ENCODE measurements around the gene ABL1.
A peak's percentile ranks its signal among the peaks of the same experiment; 100 is the strongest.

The ABL1 gene

GRCh38 chr9:130825351-130825651 is 9.8 kb upstream of the ABL1 start:
- DNase-seq (ENCODE audit: extremely low spot score) = no peak
- CTCF ChIA-PET = interaction anchor here (0.8 to 1.2 kb wide), 3 partner anchors 10 to 57 kb away, joined by 3 read pairs; no protein-coding TSS in a partner anchor
- POLR2A ChIA-PET = interaction anchor here (0.6 to 0.9 kb wide), 3 partner anchors 9 to 119 kb away, joined by 3 to 5 read pairs (median 3); no protein-coding TSS in a partner anchor
- TF ChIP-seq ARNT (IDR thresholded peaks at IDR 0.05) (no peak), PKNOX1 (IDR thresholded peaks at IDR 0.05) (peak; percentile 63)

GRCh38 chr9:130825809-130826208 is 9.2 kb upstream of the ABL1 start:
- ChIA-PET POLR2A (no interaction called here), CTCF (no interaction called here)
- DNase-seq (ENCODE audit: extremely low spot score) = no peak
- TF ChIP-seq FOXM1 (IDR thresholded peaks at IDR 0.05; ENCODE audit: borderline replicate concordance) = no peak
- TF ChIP-seq ZNF384 (IDR thresholded peaks at IDR 0.05) = no peak
- no peak for TF ChIP-seq FOXK2 (IDR thresholded peaks at IDR 0.05)
- TF ChIP-seq ELF4 (IDR thresholded peaks at IDR 0.05) = no peak
- TF ChIP-seq NFRKB (IDR thresholded peaks at IDR 0.05) = no peak
- no peak for TF ChIP-seq SUZ12 (IDR thresholded peaks at IDR 0.05)
- TF ChIP-seq ARNT (IDR thresholded peaks at IDR 0.05) = no peak
- no peak for TF ChIP-seq FOXA1 (IDR thresholded peaks at IDR 0.05)
- TF ChIP-seq BHLHE40 (IDR thresholded peaks at IDR 0.05; ENCODE audit: borderline replicate concordance) = no peak
- TF ChIP-seq PKNOX1 (IDR thresholded peaks at IDR 0.05) = no peak
- no peak for TF ChIP-seq HDGF (IDR thresholded peaks at IDR 0.05; ENCODE audit: borderline replicate concordance)
- no peak for TF ChIP-seq CTBP1 (IDR thresholded peaks at IDR 0.05; ENCODE audit: borderline replicate concordance)
- TF ChIP-seq LEF1 (IDR thresholded peaks at IDR 0.05; ENCODE audit: borderline replicate concordance) = no peak

GRCh38 chr9:130829762-130830161 is 5.3 kb upstream of the ABL1 start:
- DNase-seq (ENCODE audit: extremely low spot score) = no peak
- POLR2A ChIA-PET = no interaction called here
- TF ChIP-seq L3MBTL2 (conservative IDR thresholded peaks at IDR 0.05) = no peak
- no peak for TF ChIP-seq FOXA1 (IDR thresholded peaks at IDR 0.05)
- TF ChIP-seq ELF4 (IDR thresholded peaks at IDR 0.05) = no peak
- no peak for TF ChIP-seq CTBP1 (IDR thresholded peaks at IDR 0.05; ENCODE audit: borderline replicate concordance)
- CTCF ChIA-PET = interaction anchor here (0.7 to 1.4 kb wide), 3 partner anchors 17 to 58 kb away, joined by 3 to 4 read pairs (median 3); no protein-coding TSS in a partner anchor

- no peak for DNase-seq (ENCODE audit: extremely low spot score)
- ChIA-PET CTCF (interaction anchor here (0.7 to 1.4 kb wide), 3 partner anchors 16 to 59 kb away, joined by 3 to 4 read pairs (median 3); no protein-coding TSS in a partner anchor), POLR2A (no interaction called here)
- no peak for TF ChIP-seq SUZ12 (IDR thresholded peaks at IDR 0.05)
- no peak for TF ChIP-seq NFRKB (IDR thresholded peaks at IDR 0.05)
- no peak for TF ChIP-seq ZNF384 (IDR thresholded peaks at IDR 0.05)
- TF ChIP-seq L3MBTL2 (conservative IDR thresholded peaks at IDR 0.05) = no peak
- no peak for TF ChIP-seq ARNT (IDR thresholded peaks at IDR 0.05)
- no peak for TF ChIP-seq BHLHE40 (IDR thresholded peaks at IDR 0.05; ENCODE audit: borderline replicate concordance)
- TF ChIP-seq FOXA1 (IDR thresholded peaks at IDR 0.05) = no peak
- no peak for TF ChIP-seq LEF1 (IDR thresholded peaks at IDR 0.05; ENCODE audit: borderline replicate concordance)
- no peak for TF ChIP-seq ELF4 (IDR thresholded peaks at IDR 0.05)
- no peak for TF ChIP-seq FOXK2 (IDR thresholded peaks at IDR 0.05)
- TF ChIP-seq CTBP1 (IDR thresholded peaks at IDR 0.05; ENCODE audit: borderline replicate concordance) = no peak
- TF ChIP-seq PKNOX1 (IDR thresholded peaks at IDR 0.05) = no peak
- TF ChIP-seq FOXM1 (IDR thresholded peaks at IDR 0.05; ENCODE audit: borderline replicate concordance) = no peak
- TF ChIP-seq HDGF (IDR thresholded peaks at IDR 0.05; ENCODE audit: borderline replicate concordance) = no peak
- TF ChIP-seq SP1 (IDR thresholded peaks at IDR 0.05) = no peak
Measured at GRCh38 chr9:130830231-130830760, 4.8 kb upstream of the ABL1 start.

- POLR2A ChIA-PET = no interaction called here
- no peak for TF ChIP-seq CTBP1 (IDR thresholded peaks at IDR 0.05; ENCODE audit: borderline replicate concordance)
- TF ChIP-seq ZNF384 (IDR thresholded peaks at IDR 0.05) = no peak
- TF ChIP-seq ARNT (IDR thresholded peaks at IDR 0.05) = no peak
- TF ChIP-seq NFRKB (IDR thresholded peaks at IDR 0.05) = no peak
- TF ChIP-seq FOXA1 (IDR thresholded peaks at IDR 0.05) = no peak
- no peak for TF ChIP-seq HDGF (IDR thresholded peaks at IDR 0.05; ENCODE audit: borderline replicate concordance)
- TF ChIP-seq TARDBP (IDR thresholded peaks at IDR 0.05) = no peak
- no peak for TF ChIP-seq BHLHE40 (IDR thresholded peaks at IDR 0.05; ENCODE audit: borderline replicate concordance)
- no peak for TF ChIP-seq ELF4 (IDR thresholded peaks at IDR 0.05)
- no peak for TF ChIP-seq FOXM1 (IDR thresholded peaks at IDR 0.05; ENCODE audit: borderline replicate concordance)
- TF ChIP-seq SUZ12 (IDR thresholded peaks at IDR 0.05) = no peak
- TF ChIP-seq LEF1 (IDR thresholded peaks at IDR 0.05; ENCODE audit: borderline replicate concordance) = no peak
- TF ChIP-seq L3MBTL2 (conservative IDR thresholded peaks at IDR 0.05) = no peak
- CTCF ChIA-PET = interaction anchor here (1.0 to 1.4 kb wide), 2 partner anchors 15 to 60 kb away, joined by 3 to 4 read pairs; no protein-coding TSS in a partner anchor
- no peak for DNase-seq (ENCODE audit: extremely low spot score)
Measured at GRCh38 chr9:130831077-130831476, 4.0 kb upstream of the ABL1 start.

- TF ChIP-seq HDGF (IDR thresholded peaks at IDR 0.05; ENCODE audit: borderline replicate concordance) (no peak), CTBP1 (IDR thresholded peaks at IDR 0.05; ENCODE audit: borderline replicate concordance) (no peak), PKNOX1 (IDR thresholded peaks at IDR 0.05) (no peak), LEF1 (IDR thresholded peaks at IDR 0.05; ENCODE audit: borderline replicate concordance) (no peak), L3MBTL2 (conservative IDR thresholded peaks at IDR 0.05) (no peak), TARDBP (IDR thresholded peaks at IDR 0.05) (no peak), ZNF384 (IDR thresholded peaks at IDR 0.05) (no peak), ELF4 (IDR thresholded peaks at IDR 0.05) (no peak), SUZ12 (IDR thresholded peaks at IDR 0.05) (no peak), NFRKB (IDR thresholded peaks at IDR 0.05) (no peak), ARNT (IDR thresholded peaks at IDR 0.05) (no peak), BHLHE40 (IDR thresholded peaks at IDR 0.05; ENCODE audit: borderline replicate concordance) (no peak), FOXM1 (IDR thresholded peaks at IDR 0.05; ENCODE audit: borderline replicate concordance) (no peak), FOXA1 (IDR thresholded peaks at IDR 0.05) (no peak), SP1 (IDR thresholded peaks at IDR 0.05) (no peak)
- no peak for DNase-seq (ENCODE audit: extremely low spot score)
- ChIA-PET POLR2A (interaction anchor here (1.1 to 1.7 kb wide), 2 partner anchors 9 to 52 kb away, joined by 3 to 4 read pairs; no protein-coding TSS in a partner anchor), CTCF (interaction anchor here (1.2 kb wide), 1 partner anchor 9 kb away, joined by 3 read pairs; no protein-coding TSS in a partner anchor)
Measured at GRCh38 chr9:130833031-130833990, 1.7 kb upstream of the ABL1 start.
